ENCODE results near the gene NOP53.
A peak's percentile ranks its signal among the peaks of the same experiment; 100 is the strongest.
"Not testable (repeated sequence)": the region's sequence is repeated elsewhere in the genome, so short reads cannot be mapped to it uniquely, and the experiment has no call there.

NOP53 gene

GRCh38 chr19:47766359-47766620, 20.9 kb downstream of the NOP53 start:
- H3K4me3 ChIP-seq (ENCODE audit: low read depth, low read length), result no peak overlapping the region
- DNase-seq (ENCODE audit: low read depth, low spot score), result no peak
- in situ Hi-C loops (cut with HindIII; ENCODE audit: low sequenced_read_pairs), result no loop called here
- TF ChIP-seq, protein P1, sequence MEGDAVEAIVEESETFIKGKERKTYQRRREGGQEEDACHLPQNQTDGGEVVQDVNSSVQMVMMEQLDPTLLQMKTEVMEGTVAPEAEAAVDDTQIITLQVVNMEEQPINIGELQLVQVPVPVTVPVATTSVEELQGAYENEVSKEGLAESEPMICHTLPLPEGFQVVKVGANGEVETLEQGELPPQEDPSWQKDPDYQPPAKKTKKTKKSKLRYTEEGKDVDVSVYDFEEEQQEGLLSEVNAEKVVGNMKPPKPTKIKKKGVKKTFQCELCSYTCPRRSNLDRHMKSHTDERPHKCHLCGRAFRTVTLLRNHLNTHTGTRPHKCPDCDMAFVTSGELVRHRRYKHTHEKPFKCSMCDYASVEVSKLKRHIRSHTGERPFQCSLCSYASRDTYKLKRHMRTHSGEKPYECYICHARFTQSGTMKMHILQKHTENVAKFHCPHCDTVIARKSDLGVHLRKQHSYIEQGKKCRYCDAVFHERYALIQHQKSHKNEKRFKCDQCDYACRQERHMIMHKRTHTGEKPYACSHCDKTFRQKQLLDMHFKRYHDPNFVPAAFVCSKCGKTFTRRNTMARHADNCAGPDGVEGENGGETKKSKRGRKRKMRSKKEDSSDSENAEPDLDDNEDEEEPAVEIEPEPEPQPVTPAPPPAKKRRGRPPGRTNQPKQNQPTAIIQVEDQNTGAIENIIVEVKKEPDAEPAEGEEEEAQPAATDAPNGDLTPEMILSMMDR (IDR thresholded peaks at IDR 0.05; ENCODE audit: low read depth, low read length), result no peak

DNA sequence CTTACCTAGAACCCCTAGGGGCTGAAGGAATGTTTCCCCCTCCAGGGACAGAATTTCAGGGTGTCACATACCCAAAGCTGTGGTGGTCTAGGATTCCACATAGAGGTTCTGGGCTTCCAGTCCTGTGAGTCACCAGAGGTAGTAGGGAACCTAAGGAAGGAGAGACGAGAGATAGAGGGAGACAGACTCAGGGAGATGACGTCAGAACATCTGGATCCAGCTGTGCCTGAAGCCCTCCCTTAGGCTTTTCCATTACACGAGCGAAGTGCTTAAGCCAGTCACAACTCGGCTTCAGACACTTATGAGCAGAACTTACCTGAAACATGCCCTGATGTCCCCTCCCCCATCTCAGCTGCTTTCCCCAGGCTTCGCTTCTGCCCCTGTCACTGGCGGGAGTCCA, 21.3 kb downstream of the NOP53 start:
- DNase-seq (ENCODE audit: low read depth, low spot score), result no peak
- TF ChIP-seq, protein P1 (IDR thresholded peaks at IDR 0.05; ENCODE audit: low read depth, low read length), result no peak
- in situ Hi-C loops (cut with HindIII; ENCODE audit: low sequenced_read_pairs), result no loop called here
- H3K4me3 ChIP-seq (ENCODE audit: low read depth, low read length), result no peak overlapping the region

GRCh38 chr19:47767349-47767748, 22.0 kb downstream of the NOP53 start:
- in situ Hi-C loops (cut with HindIII; ENCODE audit: low sequenced_read_pairs), result no loop called here
- no peak for DNase-seq (ENCODE audit: low read depth, low spot score)
- TF ChIP-seq, protein P1 (IDR thresholded peaks at IDR 0.05; ENCODE audit: low read depth, low read length), result no peak
- H3K4me3 ChIP-seq (ENCODE audit: low read depth, low read length), result no peak overlapping the region

DNA sequence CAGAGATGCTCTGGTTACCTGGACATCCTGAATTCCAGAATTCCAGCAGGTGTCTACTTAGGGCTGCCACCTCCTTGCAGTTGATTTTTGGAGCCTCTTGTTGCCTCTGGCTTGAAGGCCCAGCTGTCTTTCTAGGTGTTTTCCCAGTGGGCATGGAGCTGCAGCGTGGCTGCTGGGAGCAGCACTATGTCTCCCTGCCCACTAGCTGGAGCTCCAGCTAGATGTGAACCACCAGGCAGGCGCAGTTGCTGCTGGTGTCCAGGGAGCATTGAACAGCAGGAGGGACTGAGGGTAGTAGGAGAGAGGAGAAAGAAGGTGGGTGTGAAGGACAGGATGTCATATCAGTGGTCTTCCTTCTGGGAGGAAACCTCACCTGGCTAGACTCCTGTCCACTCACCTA, 23.3 kb downstream of the NOP53 start:
- H3K4me3 ChIP-seq (ENCODE audit: low read depth, low read length), result no peak overlapping the region
- in situ Hi-C loops (cut with HindIII; ENCODE audit: low sequenced_read_pairs), result no loop called here
- TF ChIP-seq, protein P1 (IDR thresholded peaks at IDR 0.05; ENCODE audit: low read depth, low read length), result no peak
- no peak for DNase-seq (ENCODE audit: low read depth, low spot score)

- DNase-seq (ENCODE audit: low read depth, low spot score), result no peak
- TF ChIP-seq, protein P1 (IDR thresholded peaks at IDR 0.05; ENCODE audit: low read depth, low read length), result no peak
- no peak overlapping the region for H3K4me3 ChIP-seq (ENCODE audit: low read depth, low read length)
- in situ Hi-C loops (cut with HindIII; ENCODE audit: low sequenced_read_pairs), result no loop called here
Measured at GRCh38 chr19:47769534-47769933, 24.2 kb downstream of the NOP53 start.

GRCh38 chr19:47771291-47771690, 25.9 kb downstream of the NOP53 start:
- H3K4me3 ChIP-seq (ENCODE audit: low read depth, low read length); in situ Hi-C loops (cut with HindIII; ENCODE audit: low sequenced_read_pairs); DNase-seq (ENCODE audit: low read depth, low spot score): not testable (repeated sequence)

DNA sequence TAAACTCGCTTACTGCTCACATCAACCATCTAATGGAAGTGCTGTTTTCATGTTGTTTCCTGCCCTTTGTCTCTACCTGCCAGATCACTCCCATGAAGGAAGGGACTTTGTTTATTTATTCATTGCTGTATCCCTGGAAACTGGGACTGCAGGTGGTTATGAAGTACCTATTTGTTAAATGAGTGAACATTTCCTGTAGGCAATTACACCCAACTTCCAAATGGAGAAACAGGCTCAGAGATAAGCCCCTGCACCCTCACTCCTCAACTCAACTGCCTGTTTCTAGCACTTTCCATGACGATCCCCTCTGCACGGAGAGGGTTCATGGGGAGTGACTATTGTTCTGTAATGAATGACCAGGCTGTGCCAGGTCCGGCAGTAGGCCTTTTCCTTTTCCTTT, 31.2 kb downstream of the NOP53 start:
- no peak overlapping the region for H3K4me3 ChIP-seq (ENCODE audit: low read depth, low read length)
- DNase-seq (ENCODE audit: low read depth, low spot score), result no peak
- TF ChIP-seq, protein P1 (IDR thresholded peaks at IDR 0.05; ENCODE audit: low read depth, low read length), result no peak
- in situ Hi-C loops (cut with HindIII; ENCODE audit: low sequenced_read_pairs), result no loop called here

GRCh38 chr19:47777245-47778048, 32.1 kb downstream of the NOP53 start:
- H3K4me3 ChIP-seq (ENCODE audit: low read depth, low read length), result peak overlapping the region; percentile 95
- DNase-seq (ENCODE audit: low read depth, low spot score); in situ Hi-C loops (cut with HindIII; ENCODE audit: low sequenced_read_pairs): not testable (repeated sequence)

Measured in astrocyte of the spinal cord (primary cell).